NB4 (cell line): ENCODE data around the gene SNAP47.

Source experiments
- CTCF ChIP-seq: IDR thresholded peaks from one replicate; pipeline ENCODE4 v1.5.1; 2012; ENCODE audit warnings: low read depth, low read length
- POLR2A ChIP-seq: IDR thresholded peaks from 2 replicates; pipeline ENCODE4 v1.6.1; 2011; ENCODE audit warnings: mild to moderate bottlenecking; ENCODE audit not compliant: insufficient read length; ENCODE audit errors: extremely low read depth

- no peak for TF ChIP-seq POLR2A
- TF ChIP-seq CTCF = no peak
Measured at GRCh38 chr1:227798078-227798802, 63.0 kb downstream of the SNAP47 start.
